Right hindlimb (tissue), 1 donor: ENCODE results near the gene MMD2.

Source experiments
- DNase-seq: peaks from one replicate; pipeline ENCODE4 v3.0.0-alpha.2; 2018

MMD2 gene

GRCh38 chr7:4957847-4958476, 1.0 kb downstream of the MMD2 start:
- no peak for DNase-seq

GRCh38 chr7:4951903-4952636, 6.9 kb downstream of the MMD2 start:
- DNase-seq: no peak

GRCh38 chr7:4951304-4951703, 7.7 kb downstream of the MMD2 start:
- DNase-seq: no peak

GRCh38 chr7:4948402-4948801, 10.6 kb downstream of the MMD2 start:
- no peak for DNase-seq

GRCh38 chr7:4945949-4946348, 13.0 kb downstream of the MMD2 start:
- no peak for DNase-seq

GRCh38 chr7:4944939-4945338, 14.0 kb downstream of the MMD2 start:
- no peak for DNase-seq

- DNase-seq: no peak
Observed at GRCh38 chr7:4943297-4943696, 15.7 kb downstream of the MMD2 start.

GRCh38 chr7:4939971-4940728, 18.8 kb downstream of the MMD2 start:
- no peak for DNase-seq

GRCh38 chr7:4937411-4937810, 21.6 kb downstream of the MMD2 start:
- DNase-seq: no peak

GRCh38 chr7:4934419-4935025, 24.5 kb downstream of the MMD2 start:
- no peak for DNase-seq

- DNase-seq: peak; percentile 55
Observed at GRCh38 chr7:4931943-4932342, 27.0 kb downstream of the MMD2 start.

- DNase-seq: no peak
Observed at GRCh38 chr7:4929005-4929404, 30.0 kb downstream of the MMD2 start.

GRCh38 chr7:4928445-4928844, 30.5 kb downstream of the MMD2 start:
- DNase-seq: no peak

GRCh38 chr7:4919969-4920766, 38.8 kb downstream of the MMD2 start:
- no peak for DNase-seq

- DNase-seq: no peak
Observed at GRCh38 chr7:4916113-4916512, 42.9 kb downstream of the MMD2 start.

- no peak for DNase-seq
Observed at GRCh38 chr7:4911111-4911828, 47.7 kb downstream of the MMD2 start.

- DNase-seq: no peak
Observed at GRCh38 chr7:4906682-4907081, 52.3 kb downstream of the MMD2 start.

- DNase-seq: no peak
Observed at GRCh38 chr7:4905171-4905570, 53.8 kb downstream of the MMD2 start.

- no peak for DNase-seq
Observed at GRCh38 chr7:4904346-4904745, 54.6 kb downstream of the MMD2 start.

- no peak for DNase-seq
Observed at GRCh38 chr7:4895766-4896165, 63.2 kb downstream of the MMD2 start.

- no peak for DNase-seq
Observed at GRCh38 chr7:4894482-4894881, 64.5 kb downstream of the MMD2 start.

GRCh38 chr7:4893929-4894475, 65.0 kb downstream of the MMD2 start:
- DNase-seq: no peak
